Loucy (cell line): ENCODE measurements around the gene SAMD4A.

Experiments used
- EZH2phosphoT487 ChIP-seq: fragments of 200-600 bp; IDR thresholded peaks from 2 replicates; pipeline ENCODE4 v1.6.1; 2018; ENCODE audit warnings: antibody characterized with exemption, mild to moderate bottlenecking, moderate library complexity, borderline replicate concordance
- TF ChIP-seq, protein P1 (sequence below): fragments of 200-600 bp; sonication (generic); conservative IDR thresholded peaks from 2 replicates; pipeline ENCODE4 v1.5.1; 2014; ENCODE audit warnings: mild to moderate bottlenecking, antibody characterized with exemption, low read length

DNA sequence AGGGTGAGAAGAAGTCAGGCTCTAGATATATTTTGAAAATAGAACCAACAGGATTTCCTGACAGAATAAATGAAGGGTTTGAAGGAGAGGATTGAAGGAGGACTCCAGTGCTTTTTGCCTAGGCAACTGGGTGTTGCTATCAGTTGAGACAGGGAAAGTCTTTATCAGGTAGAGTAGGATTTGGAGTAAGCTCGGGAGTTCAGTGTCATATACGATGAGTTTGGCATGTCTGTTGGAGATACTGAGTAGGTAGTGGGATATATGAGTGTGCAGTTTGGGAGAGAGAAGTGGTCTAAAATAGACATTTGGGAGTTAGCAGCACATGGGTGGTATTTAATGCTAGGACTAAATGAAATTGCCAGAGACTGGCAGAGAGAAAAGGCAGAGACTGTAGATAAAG is 141.2 kb downstream of the SAMD4A start:
- TF ChIP-seq, protein P1, sequence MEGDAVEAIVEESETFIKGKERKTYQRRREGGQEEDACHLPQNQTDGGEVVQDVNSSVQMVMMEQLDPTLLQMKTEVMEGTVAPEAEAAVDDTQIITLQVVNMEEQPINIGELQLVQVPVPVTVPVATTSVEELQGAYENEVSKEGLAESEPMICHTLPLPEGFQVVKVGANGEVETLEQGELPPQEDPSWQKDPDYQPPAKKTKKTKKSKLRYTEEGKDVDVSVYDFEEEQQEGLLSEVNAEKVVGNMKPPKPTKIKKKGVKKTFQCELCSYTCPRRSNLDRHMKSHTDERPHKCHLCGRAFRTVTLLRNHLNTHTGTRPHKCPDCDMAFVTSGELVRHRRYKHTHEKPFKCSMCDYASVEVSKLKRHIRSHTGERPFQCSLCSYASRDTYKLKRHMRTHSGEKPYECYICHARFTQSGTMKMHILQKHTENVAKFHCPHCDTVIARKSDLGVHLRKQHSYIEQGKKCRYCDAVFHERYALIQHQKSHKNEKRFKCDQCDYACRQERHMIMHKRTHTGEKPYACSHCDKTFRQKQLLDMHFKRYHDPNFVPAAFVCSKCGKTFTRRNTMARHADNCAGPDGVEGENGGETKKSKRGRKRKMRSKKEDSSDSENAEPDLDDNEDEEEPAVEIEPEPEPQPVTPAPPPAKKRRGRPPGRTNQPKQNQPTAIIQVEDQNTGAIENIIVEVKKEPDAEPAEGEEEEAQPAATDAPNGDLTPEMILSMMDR: no peak
- no peak for TF ChIP-seq EZH2phosphoT487
